ENCODE results near the gene PDE5A. TPM values are rescaled to one million over a fixed set of nuclear protein-coding genes. Genes with fewer than 3 reads are reported as not detected.
A peak's percentile ranks its signal among the peaks of the same experiment; 100 is the strongest.
"Not testable (repeated sequence)": the region's sequence is repeated elsewhere in the genome, so short reads cannot be mapped to it uniquely, and the experiment has no call there.

Gene PDE5A
- total and polyA plus RNA-seq, 4 experiments from 2014 or later: 1.00 to 7.0 (median 2.4) TPM

DNA sequence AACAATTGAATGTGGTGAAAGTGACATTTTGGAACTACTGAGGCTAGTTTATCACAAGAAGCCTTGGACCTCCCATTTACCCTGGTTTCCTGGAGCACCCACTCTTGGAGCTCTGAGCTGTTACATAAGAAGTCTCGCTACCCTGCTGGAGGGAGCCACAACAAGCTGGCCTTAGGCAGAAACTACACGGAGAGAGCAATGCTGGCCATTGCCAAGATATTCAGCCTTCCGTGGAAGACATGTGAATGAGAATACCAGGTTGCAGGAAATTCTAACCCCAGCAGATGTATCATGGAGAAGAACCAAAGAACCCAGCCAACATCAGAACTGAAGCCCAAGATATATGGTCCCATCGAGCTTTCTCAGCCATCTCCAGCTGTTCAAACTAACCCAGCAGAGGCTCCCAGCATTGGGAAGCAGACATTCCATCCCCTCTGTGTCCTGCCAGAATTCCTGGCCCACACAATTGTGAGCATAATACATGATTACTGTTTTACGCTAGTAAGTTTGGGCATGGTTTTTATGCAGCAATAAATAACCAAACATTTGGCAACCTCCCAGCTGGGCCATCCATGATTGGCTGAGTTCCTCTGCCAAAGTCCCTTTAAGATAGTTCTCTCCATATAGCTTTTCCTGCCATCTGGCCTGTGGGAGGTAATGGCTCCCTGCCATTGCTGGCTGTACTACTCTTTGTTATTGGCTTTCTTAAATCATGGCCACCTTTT, 17.9 kb upstream of the PDE5A start:
- Mint-ChIP-seq H3K4me3 (no peak overlapping the region), H3K27me3 (peaks cover 3 to 18% of the 10 kb centered on the region in 2 donors), H3K36me3 (no peaks in the 10 kb centered on the region), H3K9me3 (peaks cover 0 to 6% (median 0%) of the 10 kb centered on the region in 8 donors), H3K27ac (no peak overlapping the region), H3K4me1 (peaks cover 0 to 3% (median 0%) of the 10 kb centered on the region in 4 donors)
- H3K4me3 ChIP-seq (ENCODE audit: low read length in 2 of 2): no peak overlapping the region
- intact Hi-C loops (cut with micrococcal nuclease): no loop called here
- no peaks in the 10 kb centered on the region for H3K27me3 ChIP-seq (ENCODE audit: insufficient read depth, low read length)
- no peaks in the 10 kb centered on the region for H3K4me1 ChIP-seq (ENCODE audit: insufficient read depth, low read length)
- no peak for DNase-seq
- ChIA-PET CTCF (ENCODE audit: partially characterized antibody) (no interaction called here), POLR2A (ENCODE audit: partially characterized antibody) (no interaction called here)
- no peak overlapping the region for H3K27ac ChIP-seq (ENCODE audit: low read depth, low read length)
- no peaks in the 10 kb centered on the region for H3K36me3 ChIP-seq (ENCODE audit: insufficient read depth, low read length)
- no peaks in the 10 kb centered on the region for H3K9me3 ChIP-seq (ENCODE audit: control insufficient read depth in 1 of 2, low read length in 2 of 2)

DNA sequence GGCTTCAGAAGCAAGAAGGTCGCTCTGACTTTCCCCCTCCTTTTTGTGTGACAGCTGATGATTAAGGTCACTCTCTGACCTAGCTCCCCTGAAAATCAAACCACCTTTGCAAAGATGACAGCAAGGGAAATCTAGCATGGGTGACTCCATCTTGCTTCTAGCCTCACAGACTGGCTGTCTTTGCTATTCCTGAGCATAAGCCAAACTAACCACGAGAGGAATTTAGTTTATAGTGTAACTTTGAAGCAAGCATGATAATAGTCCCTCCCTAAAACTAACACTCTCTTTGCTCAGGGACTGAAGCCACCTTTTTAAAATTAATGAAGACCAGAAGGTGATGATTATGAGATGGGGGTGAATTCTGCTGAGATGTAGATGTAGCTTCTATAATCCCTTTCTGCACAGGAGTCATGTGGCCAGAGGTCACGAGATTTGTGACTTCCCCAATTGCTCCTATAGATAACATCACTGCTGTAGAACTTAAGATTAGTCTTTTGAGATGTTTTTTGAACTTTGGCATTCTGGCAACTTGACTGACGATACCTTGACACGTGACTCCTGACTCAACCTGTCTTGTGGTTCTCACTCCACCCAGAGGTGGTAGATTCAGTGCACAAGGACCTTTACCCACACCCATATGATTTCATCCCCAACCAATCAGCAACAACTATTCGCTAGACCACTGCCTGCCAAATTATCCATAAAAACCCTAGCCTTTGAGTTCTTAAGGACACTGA, 14.9 kb upstream of the PDE5A start:
- ChIA-PET POLR2A (ENCODE audit: partially characterized antibody) (no interaction called here), CTCF (ENCODE audit: partially characterized antibody) (no interaction called here)
- peaks cover 3 to 14% of the 10 kb centered on the region in 2 donors for H3K27me3 Mint-ChIP-seq
- no peak overlapping the region for H3K27ac Mint-ChIP-seq
- intact Hi-C loops (cut with micrococcal nuclease): no loop called here
- Histone ChIP-seq H3K27ac (ENCODE audit: low read depth, low read length) (no peak overlapping the region), H3K27me3 (ENCODE audit: insufficient read depth, low read length) (no peaks in the 10 kb centered on the region), H3K4me3 (ENCODE audit: low read length in 2 of 2) (no peak overlapping the region), H3K9me3 (ENCODE audit: control insufficient read depth in 1 of 2, low read length in 2 of 2) (no peaks in the 10 kb centered on the region), H3K4me1 (ENCODE audit: insufficient read depth, low read length) (no peaks in the 10 kb centered on the region), H3K36me3 (ENCODE audit: insufficient read depth, low read length) (no peaks in the 10 kb centered on the region)
- no peak overlapping the region for H3K4me3 Mint-ChIP-seq
- DNase-seq: no peak
- H3K36me3 Mint-ChIP-seq: no peaks in the 10 kb centered on the region
- H3K9me3 Mint-ChIP-seq: peaks cover 0 to 3% (median 0%) of the 10 kb centered on the region in 8 donors
- H3K4me1 Mint-ChIP-seq: peaks cover 0 to 3% (median 0%) of the 10 kb centered on the region in 4 donors

DNA sequence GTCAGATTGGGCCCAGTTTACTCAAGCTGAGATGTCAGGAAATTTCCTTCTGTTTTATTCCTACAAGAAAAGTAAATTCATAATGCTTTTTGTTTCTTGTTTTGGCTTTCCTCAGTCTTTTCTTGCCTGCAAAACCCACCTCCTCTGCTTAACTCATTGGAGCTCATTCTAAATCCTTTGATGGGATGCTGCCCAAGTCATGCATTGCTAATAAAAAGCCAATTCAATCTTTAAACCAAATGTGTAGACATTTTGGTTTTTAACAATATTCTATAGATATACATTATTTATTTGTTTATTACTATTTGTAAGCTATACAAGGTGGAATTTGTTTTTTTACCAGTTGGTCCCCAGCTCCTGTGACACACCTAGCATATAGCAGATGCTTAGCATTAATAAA, 13.2 kb upstream of the PDE5A start:
- CTCF ChIA-PET (ENCODE audit: partially characterized antibody): interaction anchor here (1.1 kb wide), 1 partner anchor 13 kb away, joined by 5 read pairs; the partner anchor contains the start of gene PDE5A
- H3K36me3 ChIP-seq (ENCODE audit: insufficient read depth, low read length): no peaks in the 10 kb centered on the region
- intact Hi-C loops (cut with micrococcal nuclease): no loop called here
- H3K36me3 Mint-ChIP-seq: no peaks in the 10 kb centered on the region
- H3K27me3 ChIP-seq (ENCODE audit: insufficient read depth, low read length): no peaks in the 10 kb centered on the region
- H3K27ac ChIP-seq (ENCODE audit: low read depth, low read length): no peak overlapping the region
- H3K4me3 Mint-ChIP-seq: no peak overlapping the region
- peaks cover 0 to 1% of the 10 kb centered on the region in 2 donors for H3K27me3 Mint-ChIP-seq
- H3K4me1 ChIP-seq (ENCODE audit: insufficient read depth, low read length): no peaks in the 10 kb centered on the region
- H3K4me1 Mint-ChIP-seq: peaks cover 0 to 3% (median 0%) of the 10 kb centered on the region in 4 donors
- POLR2A ChIA-PET (ENCODE audit: partially characterized antibody): no interaction called here
- no peaks in the 10 kb centered on the region for H3K9me3 ChIP-seq (ENCODE audit: control insufficient read depth in 1 of 2, low read length in 2 of 2)
- H3K9me3 Mint-ChIP-seq: no peaks in the 10 kb centered on the region
- H3K27ac Mint-ChIP-seq: no peak overlapping the region
- H3K4me3 ChIP-seq (ENCODE audit: low read length in 2 of 2): no peak overlapping the region
- no peak for DNase-seq

DNA sequence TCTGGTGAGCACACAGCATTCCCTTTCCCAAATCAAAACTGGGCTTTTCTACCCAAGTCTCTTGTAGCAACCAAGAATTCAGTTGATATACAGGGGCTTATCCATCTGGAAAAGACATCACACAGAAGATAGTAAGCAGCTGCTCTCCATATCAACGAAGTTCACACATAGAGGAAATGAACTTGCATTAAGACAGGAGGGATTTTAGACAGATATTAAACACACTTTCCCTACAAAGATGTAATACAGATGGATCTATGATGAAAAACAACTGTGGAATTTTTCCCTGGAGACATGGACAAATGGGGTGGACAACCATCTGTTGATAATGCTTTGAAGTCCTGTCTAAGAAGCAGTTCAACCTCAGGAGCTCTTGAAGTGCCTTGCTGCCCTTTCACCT, 9.8 kb upstream of the PDE5A start:
- CTCF ChIA-PET (ENCODE audit: partially characterized antibody): interaction anchor here (3.6 kb wide), 1 partner anchor 11 kb away, joined by 18 read pairs; the partner anchor contains the start of gene PDE5A
- no peaks in the 10 kb centered on the region for H3K4me1 Mint-ChIP-seq
- POLR2A ChIA-PET (ENCODE audit: partially characterized antibody): no interaction called here
- DNase-seq: no peak
- no peaks in the 10 kb centered on the region for H3K9me3 ChIP-seq (ENCODE audit: control insufficient read depth in 1 of 2, low read length in 2 of 2)
- H3K27me3 Mint-ChIP-seq: peaks cover 0 to 4% of the 10 kb centered on the region in 2 donors
- intact Hi-C loops (cut with micrococcal nuclease): no loop called here
- H3K9me3 Mint-ChIP-seq: no peaks in the 10 kb centered on the region
- H3K4me1 ChIP-seq (ENCODE audit: insufficient read depth, low read length): no peaks in the 10 kb centered on the region
- no peaks in the 10 kb centered on the region for H3K36me3 ChIP-seq (ENCODE audit: insufficient read depth, low read length)
- H3K4me3 ChIP-seq (ENCODE audit: low read length in 2 of 2): no peak overlapping the region
- H3K27ac ChIP-seq (ENCODE audit: low read depth, low read length): no peak overlapping the region
- no peak overlapping the region for H3K4me3 Mint-ChIP-seq
- no peak overlapping the region for H3K27ac Mint-ChIP-seq
- H3K36me3 Mint-ChIP-seq: no peaks in the 10 kb centered on the region
- H3K27me3 ChIP-seq (ENCODE audit: insufficient read depth, low read length): peaks cover 7% of the 10 kb centered on the region

DNA sequence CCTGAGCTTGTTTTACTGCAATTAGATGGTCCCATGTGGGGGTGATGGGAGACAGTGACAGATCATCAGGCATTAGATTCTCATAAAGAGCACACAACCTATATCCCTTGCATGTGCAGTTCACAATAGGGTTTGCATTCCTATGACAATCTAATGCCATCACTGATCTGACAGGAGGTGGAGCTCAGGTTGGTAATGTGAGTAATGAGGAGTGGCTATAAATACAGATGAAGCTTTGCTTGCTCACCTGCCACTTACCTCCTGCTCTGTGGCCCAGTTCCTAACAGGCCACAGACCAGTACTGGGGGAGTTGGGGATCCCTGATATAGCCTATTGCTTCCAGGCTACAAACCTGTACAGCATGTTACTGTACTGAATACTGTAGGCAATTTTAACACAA, 8.2 kb upstream of the PDE5A start:
- not testable (repeated sequence) for DNase-seq
- CTCF ChIA-PET (ENCODE audit: partially characterized antibody): interaction anchor here (3.6 kb wide), 1 partner anchor 9 kb away, joined by 18 read pairs; the partner anchor contains the start of gene PDE5A

DNA sequence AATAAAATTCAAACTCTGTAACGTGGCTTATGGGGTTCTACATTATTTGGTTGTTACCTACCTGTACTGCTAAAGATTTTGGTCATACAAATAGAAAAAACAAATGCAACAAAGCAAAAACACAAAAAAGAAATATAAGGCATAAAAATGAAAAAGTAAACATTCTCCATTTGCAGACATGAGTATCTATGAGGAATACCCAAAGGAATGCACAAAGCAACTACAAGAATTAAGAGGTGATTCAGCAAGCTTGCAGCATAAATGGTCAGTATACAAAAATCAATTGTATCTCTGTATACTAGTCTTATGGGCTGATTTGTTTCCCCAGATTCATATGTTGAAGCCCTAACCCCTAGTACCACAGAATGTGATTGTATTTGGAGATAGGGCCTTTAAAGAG, 3.6 kb upstream of the PDE5A start:
- intact Hi-C loops (cut with micrococcal nuclease): no loop called here
- peak overlapping the region in 1 of 7 donors; percentile 48 for H3K27ac Mint-ChIP-seq
- peaks cover 10% of the 10 kb centered on the region for H3K4me1 ChIP-seq (ENCODE audit: insufficient read depth, low read length)

More for the DNA sequence above, 8.2 kb upstream of the PDE5A start:
- H3K4me1 Mint-ChIP-seq; POLR2A ChIA-PET (ENCODE audit: partially characterized antibody); H3K27ac Mint-ChIP-seq; H3K4me3 Mint-ChIP-seq; H3K9me3 ChIP-seq (ENCODE audit: control insufficient read depth in 1 of 2, low read length in 2 of 2); H3K27ac ChIP-seq (ENCODE audit: low read depth, low read length); H3K36me3 Mint-ChIP-seq; H3K4me1 ChIP-seq (ENCODE audit: insufficient read depth, low read length); H3K9me3 Mint-ChIP-seq; intact Hi-C loops (cut with micrococcal nuclease); H3K4me3 ChIP-seq (ENCODE audit: low read length in 2 of 2); H3K36me3 ChIP-seq (ENCODE audit: insufficient read depth, low read length); H3K27me3 ChIP-seq (ENCODE audit: insufficient read depth, low read length): not testable (repeated sequence)
- peaks cover 4 to 11% of the 10 kb centered on the region in 2 donors for H3K27me3 Mint-ChIP-seq

DNA sequence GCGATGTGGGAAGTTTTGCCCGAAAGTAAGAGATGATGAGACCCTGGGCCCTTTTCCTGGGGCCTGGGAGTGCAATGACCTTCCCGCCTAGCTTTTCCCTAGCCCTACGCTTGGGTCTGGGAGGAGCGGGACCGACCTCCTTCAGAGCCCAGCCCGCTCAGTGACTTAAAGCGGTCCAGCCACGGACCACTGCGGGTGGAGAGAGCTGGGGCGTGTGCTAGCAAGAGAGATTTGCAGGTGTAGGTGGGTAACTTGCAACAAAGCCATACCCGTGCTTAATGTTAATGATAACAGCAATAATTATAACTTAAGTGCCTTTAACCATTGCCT, 503 bp upstream of the PDE5A start:
- intact Hi-C loops (cut with micrococcal nuclease): loop anchor here (1.0 to 5.0 kb wide), 5 partner anchors 72 to 857 kb away; partner anchors contain the start of gene USP53
- DNase-seq: no peak
- peak overlapping the region; percentile 2 to 91 (median 66) for H3K27ac Mint-ChIP-seq
- no peak overlapping the region for H3K27ac ChIP-seq (ENCODE audit: low read depth, low read length)
- H3K36me3 ChIP-seq (ENCODE audit: insufficient read depth, low read length): no peaks in the 10 kb centered on the region
- H3K36me3 Mint-ChIP-seq: peaks cover 0 to 2% of the 10 kb centered on the region in 2 donors
- no peaks in the 10 kb centered on the region for H3K9me3 ChIP-seq (ENCODE audit: control insufficient read depth in 1 of 2, low read length in 2 of 2)
- H3K9me3 Mint-ChIP-seq: no peaks in the 10 kb centered on the region
- H3K4me3 ChIP-seq (ENCODE audit: low read length in 2 of 2): peak overlapping the region; percentile 3 to 67
- ChIA-PET CTCF (ENCODE audit: partially characterized antibody) (interaction anchor here (0.7 to 2.6 kb wide), 30 partner anchors 8 to 943 kb away, joined by 3 to 18 read pairs (median 3); partner anchors contain the start of gene METTL14), POLR2A (ENCODE audit: partially characterized antibody) (interaction anchor here (1.6 to 2.0 kb wide), 2 partner anchors 175 to 329 kb away, joined by 5 to 7 read pairs; a partner anchor contains a TSS)
- peaks cover 7 to 26% (median 16%) of the 10 kb centered on the region in 4 donors for H3K4me1 Mint-ChIP-seq
- H3K27me3 ChIP-seq (ENCODE audit: insufficient read depth, low read length): peaks cover 4% of the 10 kb centered on the region
- peak overlapping the region; percentile 82 to 92 (median 86) for H3K4me3 Mint-ChIP-seq
- peaks cover 16% of the 10 kb centered on the region for H3K4me1 ChIP-seq (ENCODE audit: insufficient read depth, low read length)
- peaks cover 4 to 7% of the 10 kb centered on the region in 2 donors for H3K27me3 Mint-ChIP-seq

More for the DNA sequence above, 3.6 kb upstream of the PDE5A start:
- H3K36me3 ChIP-seq (ENCODE audit: insufficient read depth, low read length): no peaks in the 10 kb centered on the region
- POLR2A ChIA-PET (ENCODE audit: partially characterized antibody): no interaction called here
- Mint-ChIP-seq H3K4me3 (no peak overlapping the region), H3K36me3 (no peaks in the 10 kb centered on the region), H3K9me3 (no peaks in the 10 kb centered on the region), H3K4me1 (peaks cover 5 to 18% (median 11%) of the 10 kb centered on the region in 4 donors), H3K27me3 (peaks cover 4 to 11% of the 10 kb centered on the region in 2 donors)
- H3K27me3 ChIP-seq (ENCODE audit: insufficient read depth, low read length): peaks cover 11% of the 10 kb centered on the region
- H3K9me3 ChIP-seq (ENCODE audit: control insufficient read depth in 1 of 2, low read length in 2 of 2): no peaks in the 10 kb centered on the region
- no peak for DNase-seq
- H3K4me3 ChIP-seq (ENCODE audit: low read length in 2 of 2): no peak overlapping the region
- CTCF ChIA-PET (ENCODE audit: partially characterized antibody): no interaction called here
- no peak overlapping the region for H3K27ac ChIP-seq (ENCODE audit: low read depth, low read length)

Measured in CD4-positive, alpha-beta memory T cell (primary cell).